HCT116 (cell line): ENCODE data around the gene TBC1D21.

Source experiments
- ATF3 ChIP-seq: IDR thresholded peaks from 2 replicates; pipeline ENCODE4 v1.6.1; 2012
- CTCF ChIP-seq, 3 experiments: fragments of 200-600 bp in 1 of 3; sonication (generic) in 1 of 3; IDR thresholded peaks in 2 of 3; conservative IDR thresholded peaks in 1 of 3; 2 replicates each; pipeline ENCODE4 v1.5.1; 2012 to 2017; ENCODE audit warnings: low read depth in 2 of 3, low read length in 2 of 3, antibody characterized with exemption in 1 of 3, borderline replicate concordance in 1 of 3, control low read depth in 1 of 3, mild to moderate bottlenecking in 1 of 3, mixed read lengths in 1 of 3, mixed run types in 1 of 3, moderate library complexity in 1 of 3; ENCODE audit not compliant: insufficient read depth in 1 of 3
- ELF1 ChIP-seq: IDR thresholded peaks from 2 replicates; pipeline ENCODE4 v1.6.1; 2012; ENCODE audit warnings: low read depth, borderline replicate concordance
- EZH2 ChIP-seq: fragments of 200-600 bp; sonication (generic); IDR thresholded peaks from 2 replicates; pipeline ENCODE4 v1.6.1; 2017; ENCODE audit warnings: antibody characterized with exemption, mixed run types
- EZH2phosphoT487 ChIP-seq: fragments of 200-600 bp; IDR thresholded peaks from 2 replicates; pipeline ENCODE4 v1.6.1; 2018; ENCODE audit warnings: antibody characterized with exemption, borderline replicate concordance
- JUND ChIP-seq: IDR thresholded peaks from 2 replicates; pipeline ENCODE4 v1.6.1; 2012
- MAX ChIP-seq: IDR thresholded peaks from 2 replicates; pipeline ENCODE4 v1.6.1; 2012
- POLR2A ChIP-seq: IDR thresholded peaks from 2 replicates; pipeline ENCODE4 v1.7.0; 2011; ENCODE audit warnings: borderline replicate concordance; ENCODE audit not compliant: insufficient read depth, insufficient read length; ENCODE audit errors: extremely low read depth
- POLR2AphosphoS5 ChIP-seq: IDR thresholded peaks from 2 replicates; pipeline ENCODE4 v1.6.1; 2011; ENCODE audit warnings: mild to moderate bottlenecking, low read depth, low read length, moderate library complexity
- RAD21 ChIP-seq: IDR thresholded peaks from 2 replicates; pipeline ENCODE4 v1.6.1; 2012; ENCODE audit warnings: low read depth, mild to moderate bottlenecking
- REST ChIP-seq: IDR thresholded peaks from 2 replicates; pipeline ENCODE4 v1.6.1; 2012; ENCODE audit warnings: low read depth
- SIN3A ChIP-seq: IDR thresholded peaks from 2 replicates; pipeline ENCODE4 v1.6.1; 2012; ENCODE audit warnings: low read depth
- SP1 ChIP-seq: IDR thresholded peaks from 2 replicates; pipeline ENCODE4 v1.6.1; 2012; ENCODE audit warnings: low read depth
- YY1 ChIP-seq: IDR thresholded peaks from 2 replicates; pipeline ENCODE4 v1.6.1; 2011; ENCODE audit warnings: low read length, low read depth, moderate library complexity, mild to moderate bottlenecking; ENCODE audit not compliant: insufficient replicate concordance; ENCODE audit errors: extremely low read depth

- TF ChIP-seq POLR2A, result no peak
- TF ChIP-seq CTCF (IDR thresholded peaks at IDR 0.05 in 2 of 3, conservative IDR thresholded peaks at IDR 0.05 in 1 of 3; ENCODE audit: borderline replicate concordance in 1 of 3, insufficient read depth in 1 of 3, low read depth in 2 of 3, low read length in 2 of 3), result no peak
- TF ChIP-seq SIN3A, result no peak
- no peak for TF ChIP-seq YY1
- TF ChIP-seq SP1, result no peak
- no peak for TF ChIP-seq POLR2AphosphoS5
- TF ChIP-seq EZH2, result no peak
- no peak for TF ChIP-seq MAX
- no peak for TF ChIP-seq JUND
- TF ChIP-seq EZH2phosphoT487, result no peak
- TF ChIP-seq ELF1, result no peak
- TF ChIP-seq ATF3, result no peak
- TF ChIP-seq REST, result peak; percentile 86
- TF ChIP-seq RAD21, result no peak
Observed at GRCh38 chr15:73851689-73852088, 21.7 kb upstream of the TBC1D21 start.
